HG02870 (cell line): ENCODE data around the gene IFT81.
"Not testable (repeated sequence)": the region's sequence is repeated elsewhere in the genome, so short reads cannot be mapped to it uniquely, and the experiment has no call there.

ENCODE experiments used
- ATAC-seq: cut with Tn5 transposase; IDR thresholded peaks from one replicate; pipeline ENCODE4 v1.9.1; 2021; ENCODE audit warnings: mild to moderate bottlenecking, moderate library complexity; ENCODE audit not compliant: unreplicated experiment

IFT81 gene

DNA sequence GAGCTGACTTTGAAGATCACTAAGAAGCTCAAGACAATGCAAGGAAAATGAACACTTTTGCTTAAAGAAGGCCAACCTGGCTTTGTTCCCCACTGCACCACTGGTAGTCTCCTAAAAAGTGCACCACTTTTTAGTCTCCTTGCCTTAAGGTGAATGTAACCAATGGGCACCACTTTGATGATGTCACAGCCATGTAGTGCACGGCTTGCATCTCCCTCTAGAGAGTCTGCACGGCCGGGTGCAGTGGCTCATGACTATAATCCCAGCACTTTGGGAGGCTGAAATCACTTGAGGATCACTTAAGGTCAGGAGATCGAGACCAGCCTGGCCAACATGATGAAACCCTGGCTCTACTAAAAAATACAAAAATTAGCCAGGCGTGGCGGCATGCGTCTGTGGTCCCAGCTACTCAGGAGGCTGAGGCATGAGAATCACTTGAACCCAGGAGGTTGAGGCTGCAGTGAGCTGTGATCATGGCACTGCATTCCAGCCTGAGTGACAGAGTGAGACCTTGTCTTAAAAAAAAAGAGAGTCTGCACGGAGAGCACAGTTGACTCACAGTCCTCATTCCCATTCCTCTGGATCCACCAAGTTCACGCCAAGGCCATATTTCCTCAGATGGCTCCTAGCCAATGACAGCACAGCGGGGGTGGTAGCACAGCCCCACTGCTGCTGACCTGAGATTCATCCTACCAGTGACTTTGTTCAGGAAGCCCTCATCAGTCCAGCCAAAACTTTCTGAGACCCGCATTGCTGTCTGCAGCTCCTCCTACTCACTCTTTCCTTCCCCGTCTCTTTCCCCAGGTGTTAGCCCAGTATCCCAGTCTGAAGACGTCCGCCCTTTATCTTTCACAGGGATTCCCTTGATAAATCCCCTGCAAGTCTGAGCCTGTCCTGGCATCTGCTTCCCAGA lies 16.5 kb upstream of the IFT81 start:
- no peak for ATAC-seq

DNA sequence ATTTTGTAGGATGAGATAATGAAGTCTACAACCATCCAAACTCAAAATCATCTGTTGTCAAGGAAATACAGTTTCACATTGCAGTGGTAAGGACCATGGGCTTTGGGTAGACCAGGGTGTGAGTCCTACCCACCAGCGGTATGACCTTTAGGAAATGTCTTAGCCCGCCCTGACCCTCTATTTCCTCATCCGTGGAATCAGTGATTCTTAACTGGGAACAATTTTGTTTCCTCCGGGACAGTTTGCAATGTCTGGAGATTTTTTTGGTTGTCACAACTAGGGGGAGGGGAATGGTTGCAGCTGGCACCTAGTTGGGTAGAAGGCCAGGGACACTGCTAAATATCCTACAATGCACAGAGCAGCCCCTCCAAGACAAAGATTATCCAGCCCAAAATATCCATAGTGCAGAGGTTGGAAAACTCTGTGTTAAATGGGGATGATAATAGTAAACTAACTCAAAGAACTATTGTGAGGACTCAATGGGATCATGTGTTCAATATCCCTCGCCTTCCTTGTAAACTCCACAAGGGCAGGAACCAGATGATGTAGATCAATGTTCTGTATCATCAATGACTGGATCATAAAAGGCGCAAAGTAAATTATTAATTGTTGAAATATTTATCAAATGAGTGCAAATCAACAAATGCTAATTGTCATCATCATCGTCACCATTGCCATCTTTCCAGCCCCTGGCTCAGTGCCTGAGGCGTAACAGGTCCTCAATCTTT lies 15.7 kb upstream of the IFT81 start:
- ATAC-seq, result no peak

DNA sequence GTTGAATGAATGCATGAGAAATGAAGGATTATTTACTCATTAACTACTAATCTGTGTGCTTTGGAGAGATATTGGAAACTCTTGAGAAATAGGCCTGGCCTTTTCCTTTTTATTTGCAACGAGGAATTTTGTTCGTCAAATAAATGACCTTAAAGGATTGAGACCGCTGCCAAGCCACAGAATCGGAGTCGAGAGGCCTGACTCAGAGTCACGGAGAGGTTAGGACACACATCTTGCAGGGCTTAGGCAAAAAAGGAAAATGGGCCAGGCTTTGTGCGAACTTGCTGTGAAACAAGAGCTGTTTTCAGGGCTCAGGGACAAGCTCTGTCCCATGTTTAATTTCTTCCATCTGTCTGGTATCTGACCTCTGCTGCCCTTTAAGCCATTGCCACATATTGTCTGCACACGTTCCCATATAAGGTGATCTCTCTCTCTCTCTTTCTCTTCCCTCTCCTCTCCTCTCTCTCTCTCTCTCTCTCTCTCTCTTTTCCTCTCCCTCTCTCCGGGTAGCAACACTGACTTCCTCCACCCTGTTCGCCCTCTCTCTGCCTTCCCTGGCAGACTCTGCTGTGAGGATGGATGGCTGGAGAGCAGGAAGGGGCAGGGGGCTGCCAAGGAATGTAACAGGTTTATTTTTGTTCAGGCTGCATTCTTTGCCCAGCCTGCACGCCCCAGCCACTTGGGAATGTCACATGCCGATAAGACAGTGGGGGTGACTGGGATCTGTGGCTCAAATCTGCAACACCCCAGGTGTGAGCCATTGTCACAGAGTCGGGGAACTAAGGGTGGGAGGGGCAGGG lies 14.9 kb upstream of the IFT81 start:
- ATAC-seq, result no peak

DNA sequence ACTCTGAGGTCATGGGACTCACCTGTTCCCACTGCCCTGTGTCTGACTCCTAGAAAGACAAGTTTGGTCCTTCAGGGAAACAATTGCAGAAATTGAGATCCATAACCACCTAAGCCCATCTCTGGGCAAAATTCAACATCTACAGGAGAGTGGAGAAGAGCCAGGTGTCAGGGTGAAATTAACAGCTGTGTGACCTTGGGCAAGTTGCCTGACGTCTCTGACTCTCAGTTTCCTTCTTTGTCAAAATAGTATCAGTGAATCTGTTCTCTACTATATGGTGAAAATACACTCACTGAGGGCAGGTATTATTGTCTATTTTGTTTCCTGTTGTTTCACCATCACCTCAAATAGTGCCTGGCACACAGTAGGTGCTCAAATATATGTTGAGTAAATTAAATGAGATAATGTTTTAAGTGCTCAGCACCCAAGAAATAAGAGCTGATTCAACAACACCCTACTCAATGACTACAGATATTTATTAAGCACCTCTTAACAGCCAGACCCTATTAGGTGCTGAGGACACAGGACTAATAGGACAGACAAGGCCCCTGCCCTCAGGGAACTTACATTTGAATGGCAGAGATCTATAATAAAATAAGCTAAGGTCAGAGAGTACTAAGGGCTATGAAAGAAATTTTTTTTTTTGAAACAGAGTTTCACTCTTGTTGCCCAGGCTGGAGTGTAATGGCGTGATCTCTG lies 14.2 kb upstream of the IFT81 start:
- no peak for ATAC-seq

DNA sequence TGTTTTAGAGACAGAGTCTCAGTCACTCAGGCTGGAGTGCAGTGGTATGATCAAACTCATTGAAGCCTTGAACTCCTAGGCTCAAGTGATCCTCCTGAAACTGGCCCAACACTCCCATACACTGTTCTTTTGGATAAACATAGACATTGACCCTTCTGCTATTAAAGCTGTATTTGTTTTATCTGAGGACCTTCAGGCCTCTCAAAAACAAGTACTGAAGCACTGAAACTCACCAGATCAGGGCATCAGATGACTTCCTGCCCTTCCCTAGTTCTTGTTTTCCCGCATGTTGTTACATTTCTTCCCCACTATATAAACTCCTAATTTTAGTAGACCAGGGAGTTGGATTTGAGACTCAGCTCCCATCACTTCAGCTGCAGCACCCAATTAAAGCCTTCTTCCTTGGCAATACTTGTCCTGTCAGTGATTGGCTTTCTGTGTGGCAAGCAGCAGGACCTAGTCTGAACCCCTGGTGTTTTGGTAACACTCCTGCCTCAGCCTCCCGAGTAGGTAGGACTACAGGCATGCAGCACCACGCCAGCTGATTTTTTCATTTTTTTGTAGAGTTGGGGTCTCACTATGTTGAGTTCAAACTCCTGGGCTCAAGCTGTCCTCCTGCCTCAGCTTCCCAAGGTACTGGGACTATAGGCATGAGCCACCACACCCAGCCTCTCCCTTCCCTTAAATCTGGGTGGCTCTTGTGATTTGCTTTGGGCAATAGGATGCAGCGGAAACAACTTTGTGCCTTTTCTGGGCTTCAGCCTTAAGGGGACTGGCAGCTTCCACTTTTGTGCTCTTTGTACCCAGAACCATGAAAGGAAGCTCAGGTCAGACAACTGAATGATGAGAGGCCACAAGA lies 12.5 kb upstream of the IFT81 start:
- no peak for ATAC-seq

DNA sequence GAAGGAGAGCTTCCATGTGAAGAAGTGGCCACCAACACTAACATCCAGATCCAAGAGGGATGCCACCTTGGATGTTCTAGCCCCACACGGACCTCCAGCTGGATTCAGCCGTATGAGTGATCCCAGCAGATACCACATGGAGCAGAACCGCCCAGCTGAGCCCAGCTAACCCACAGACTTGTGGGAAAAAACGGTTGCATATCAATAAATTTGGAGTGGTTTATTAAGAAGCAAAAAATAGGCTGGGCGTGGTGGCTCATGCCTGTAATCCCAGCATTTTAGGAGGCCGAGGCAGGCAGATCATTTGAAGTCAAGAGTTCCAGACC lies 11.9 kb upstream of the IFT81 start:
- no peak for ATAC-seq

DNA sequence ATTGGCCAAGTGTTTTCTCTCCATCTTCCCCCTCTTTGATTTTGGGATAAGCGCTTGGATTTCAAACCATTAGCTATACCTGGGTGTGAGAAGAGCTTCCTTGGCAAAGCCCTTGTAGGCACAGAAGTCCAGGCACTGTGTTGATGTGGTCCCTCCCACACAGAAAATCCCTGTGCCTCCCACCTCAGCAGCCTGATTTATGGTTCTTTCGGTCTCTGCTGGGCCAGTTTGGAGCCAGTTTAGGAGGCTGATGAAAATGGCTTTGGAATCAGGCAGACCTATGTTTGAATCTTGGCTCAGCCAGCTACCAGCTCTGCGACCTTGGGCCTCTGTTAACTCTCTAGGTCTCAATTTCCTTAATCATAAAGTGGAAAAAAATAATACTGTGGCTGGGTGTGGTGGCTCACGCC lies 9.6 kb upstream of the IFT81 start:
- ATAC-seq, result no peak

- no peak for ATAC-seq
These were observed 8.5 kb upstream of the IFT81 start for GRCh38 chr12:110115675-110116074.

DNA sequence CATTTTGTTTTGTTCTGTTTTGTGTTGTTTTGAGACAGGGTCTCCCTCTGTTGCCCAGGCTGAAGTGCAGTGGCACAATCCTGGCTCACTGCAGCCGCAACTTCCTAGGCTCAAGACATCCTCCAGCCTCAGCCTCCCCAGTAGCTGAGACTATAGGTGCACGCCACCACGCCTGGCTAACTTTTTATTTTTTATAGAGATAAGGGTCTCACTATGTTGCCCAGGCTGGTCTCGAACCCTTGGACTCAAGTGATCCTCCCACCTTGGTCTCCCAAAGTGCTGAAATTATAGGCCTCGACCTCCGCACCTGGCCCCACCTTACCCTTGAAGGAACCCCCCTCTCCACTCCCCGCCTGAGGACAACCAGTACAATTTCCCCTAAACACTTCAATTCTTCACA lies 7.5 kb upstream of the IFT81 start:
- ATAC-seq, result no peak

GRCh38 chr12:110117210-110117609 lies 6.9 kb upstream of the IFT81 start:
- not testable (repeated sequence) for ATAC-seq

- ATAC-seq, result no peak
These were observed 6.0 kb upstream of the IFT81 start for GRCh38 chr12:110117956-110118685.

GRCh38 chr12:110122929-110123328 lies 1.2 kb upstream of the IFT81 start:
- no peak for ATAC-seq

DNA sequence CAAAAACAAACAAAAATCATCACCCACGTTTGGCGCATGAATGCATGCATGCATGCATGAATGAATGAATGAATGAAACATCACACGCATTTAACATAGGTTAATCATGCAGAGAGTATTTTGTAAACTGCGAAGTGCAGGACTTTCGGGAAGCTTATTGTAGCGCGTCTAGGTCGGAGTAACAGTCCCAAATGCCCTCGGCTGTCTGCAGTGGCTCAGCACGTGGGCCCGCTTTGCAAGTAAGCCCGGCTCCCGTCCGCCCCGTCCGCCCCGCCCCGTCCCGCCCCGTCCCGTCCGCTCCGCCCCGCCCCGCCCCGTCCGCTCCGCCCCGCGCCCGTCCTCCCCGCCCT lies 263 bp upstream of the IFT81 start:
- ATAC-seq, result peak; percentile 45

GRCh38 chr12:110126557-110126956 lies 2.4 kb downstream of the IFT81 start:
- ATAC-seq, result no peak

DNA sequence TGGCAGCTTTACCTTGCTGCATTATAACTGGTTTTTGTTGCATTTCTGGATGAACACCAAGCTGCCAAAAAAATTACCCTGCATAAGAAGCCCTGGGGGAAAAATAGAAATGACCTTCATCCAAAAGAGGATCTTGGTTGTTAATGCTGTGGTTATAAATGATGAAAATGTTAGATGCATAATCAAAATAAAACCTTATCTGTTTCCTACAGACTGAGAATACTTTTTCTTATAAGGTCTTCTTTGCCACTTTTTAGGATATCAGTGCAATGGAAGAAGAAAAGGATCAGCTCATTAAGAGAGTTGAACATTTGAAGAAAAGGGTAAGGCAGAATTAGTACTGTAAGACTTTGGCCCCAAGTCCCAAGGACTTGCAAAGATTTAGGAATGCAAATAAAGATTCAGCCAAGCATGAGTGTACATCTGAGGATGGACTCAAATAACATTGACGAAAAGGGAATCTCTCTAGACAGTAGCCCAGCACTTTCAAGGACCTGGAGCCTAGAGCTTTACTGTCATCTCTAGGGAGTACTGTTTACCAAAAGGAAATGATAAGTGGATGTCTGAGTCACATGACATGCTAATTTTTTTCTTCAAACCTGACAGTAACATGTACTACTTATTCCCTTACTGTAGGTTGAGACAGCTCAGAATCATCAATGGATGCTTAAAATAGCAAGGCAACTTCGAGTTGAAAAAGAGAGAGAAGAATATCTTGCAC lies 10.7 kb downstream of the IFT81 start:
- no peak for ATAC-seq

- ATAC-seq, result no peak
These were observed 11.6 kb downstream of the IFT81 start for GRCh38 chr12:110135806-110136205.

- no peak for ATAC-seq
These were observed 13.6 kb downstream of the IFT81 start for GRCh38 chr12:110137786-110138185.

GRCh38 chr12:110141389-110141788 lies 17.2 kb downstream of the IFT81 start:
- ATAC-seq, result no peak

GRCh38 chr12:110146986-110147385 lies 22.8 kb downstream of the IFT81 start:
- ATAC-seq, result no peak
